HG03571 (cell line): ENCODE measurements around the gene ITPR2.
"Not testable (repeated sequence)": the region's sequence is repeated elsewhere in the genome, so short reads cannot be mapped to it uniquely, and the experiment has no call there.

Experiments
- ATAC-seq: cut with Tn5 transposase; IDR thresholded peaks from one replicate; pipeline ENCODE4 v1.9.1; 2021; ENCODE audit not compliant: unreplicated experiment

The ITPR2 gene

DNA sequence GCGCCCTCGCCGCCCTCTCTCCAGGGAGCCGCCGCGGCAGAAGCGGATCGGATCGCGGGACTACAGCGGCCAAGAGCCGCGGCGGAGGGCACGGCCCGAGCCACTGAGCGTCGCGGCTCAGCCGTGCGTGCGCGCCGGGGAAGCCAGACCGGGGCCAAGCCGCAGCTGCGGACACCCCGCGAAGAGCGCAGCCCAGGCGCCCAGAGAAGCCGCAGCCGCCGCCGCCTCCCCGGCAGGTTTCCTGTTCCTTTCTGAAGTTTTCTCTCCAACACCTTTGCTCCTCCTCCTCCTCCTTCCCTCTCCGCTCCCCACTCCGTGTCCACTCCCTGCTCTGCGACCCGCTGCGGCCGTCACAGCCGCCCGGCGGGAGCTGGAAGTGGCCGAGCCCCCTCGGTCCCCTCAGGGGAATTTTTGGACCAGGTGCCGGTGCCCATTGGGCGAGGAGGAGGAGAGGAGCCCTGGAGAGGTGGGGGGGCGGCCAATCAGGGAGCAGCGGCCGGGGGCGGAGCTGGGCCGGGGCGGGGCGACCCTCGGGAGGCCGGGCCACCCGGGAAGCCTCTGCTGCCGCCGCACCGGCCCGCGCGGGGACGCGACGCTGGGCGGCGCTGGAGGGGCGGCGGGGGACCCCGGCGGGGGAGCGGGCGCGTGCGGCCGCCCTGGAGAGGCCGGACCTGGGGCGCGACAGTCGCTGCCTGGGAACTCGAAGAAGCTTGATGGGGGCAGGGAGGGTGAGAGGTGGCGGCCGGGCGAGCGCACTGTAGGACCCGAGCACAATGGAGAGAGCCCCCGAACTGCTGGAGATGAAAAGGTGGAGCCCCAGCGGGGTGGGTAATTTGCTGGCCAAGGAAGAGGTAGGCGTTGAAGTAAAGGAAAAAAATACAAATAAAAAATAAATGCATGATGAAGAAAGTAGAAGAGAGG lies at the start of gene ITPR2:
Gene ITPR2 (minus strand): TSS at position 373 of the 921 bp plus-strand sequence. CDS start 413 bp downstream, outside the sequence.
- ATAC-seq: peak; percentile 69

DNA sequence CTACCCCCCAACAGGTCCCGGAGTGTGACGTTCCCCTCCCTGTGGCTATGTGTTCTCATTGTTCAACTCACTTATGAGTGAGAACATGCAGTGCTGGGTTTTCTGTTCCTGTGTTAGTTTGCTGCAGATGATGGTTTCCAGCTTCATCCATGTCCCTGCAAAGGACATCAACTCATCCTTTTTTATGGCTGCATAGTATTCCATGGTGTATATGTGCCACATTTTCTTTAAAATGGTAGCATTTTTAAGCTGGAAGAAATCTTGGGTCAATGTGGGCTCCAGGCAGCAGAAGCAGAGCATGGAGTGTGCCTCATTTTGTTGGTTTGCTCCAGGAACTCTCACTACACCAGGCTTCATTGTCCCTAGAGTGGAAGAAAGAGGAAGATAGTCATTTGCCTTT lies 47.6 kb upstream of the ITPR2 start:
- no peak for ATAC-seq

DNA sequence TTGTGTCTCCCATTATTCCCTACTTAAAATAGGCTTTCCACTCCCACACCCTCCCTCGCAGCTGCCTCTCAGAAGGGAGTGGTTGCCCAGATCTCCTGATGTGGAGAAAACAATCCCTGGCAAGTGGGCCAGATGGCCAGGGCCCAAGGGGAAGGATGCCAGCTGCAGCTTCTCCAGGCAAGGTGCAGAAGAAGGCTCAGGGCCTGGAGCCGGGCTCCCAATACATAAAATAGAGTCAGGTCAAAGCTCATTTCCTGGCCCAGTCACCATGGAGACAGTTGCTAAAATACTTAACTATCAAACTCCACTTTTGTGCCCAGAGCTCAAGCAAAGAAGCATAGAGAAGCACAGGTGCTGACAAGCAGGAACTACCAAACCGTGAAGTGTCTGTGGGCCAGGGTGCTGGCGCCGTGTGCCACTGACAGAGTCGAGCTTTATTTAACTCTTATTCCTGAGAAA lies 45.7 kb upstream of the ITPR2 start:
- ATAC-seq: no peak

- ATAC-seq: peak; percentile 47
These were observed 41.7 kb upstream of the ITPR2 start for GRCh38 chr12:26874501-26875296.

- ATAC-seq: no peak
These were observed 39.6 kb upstream of the ITPR2 start for GRCh38 chr12:26872625-26873024.

DNA sequence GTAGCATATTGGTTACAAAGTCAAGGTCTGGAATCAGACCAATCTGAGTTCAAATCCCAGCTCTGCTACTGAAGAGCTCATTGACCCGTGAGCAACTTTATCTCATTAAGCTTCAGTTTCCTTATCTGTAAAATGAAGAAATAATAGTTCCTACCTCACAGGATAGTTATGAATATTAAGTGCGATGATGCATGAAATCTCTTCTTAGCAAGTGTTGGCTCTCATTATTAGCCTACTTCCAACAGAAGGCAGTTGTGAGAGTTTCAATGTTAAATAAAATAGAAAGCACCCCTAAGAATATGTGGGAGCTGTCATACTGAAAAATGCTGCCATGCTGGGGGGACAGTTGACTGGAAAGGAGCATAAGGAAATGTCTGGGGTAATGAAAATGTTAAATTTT lies 39.0 kb upstream of the ITPR2 start:
- ATAC-seq: no peak

DNA sequence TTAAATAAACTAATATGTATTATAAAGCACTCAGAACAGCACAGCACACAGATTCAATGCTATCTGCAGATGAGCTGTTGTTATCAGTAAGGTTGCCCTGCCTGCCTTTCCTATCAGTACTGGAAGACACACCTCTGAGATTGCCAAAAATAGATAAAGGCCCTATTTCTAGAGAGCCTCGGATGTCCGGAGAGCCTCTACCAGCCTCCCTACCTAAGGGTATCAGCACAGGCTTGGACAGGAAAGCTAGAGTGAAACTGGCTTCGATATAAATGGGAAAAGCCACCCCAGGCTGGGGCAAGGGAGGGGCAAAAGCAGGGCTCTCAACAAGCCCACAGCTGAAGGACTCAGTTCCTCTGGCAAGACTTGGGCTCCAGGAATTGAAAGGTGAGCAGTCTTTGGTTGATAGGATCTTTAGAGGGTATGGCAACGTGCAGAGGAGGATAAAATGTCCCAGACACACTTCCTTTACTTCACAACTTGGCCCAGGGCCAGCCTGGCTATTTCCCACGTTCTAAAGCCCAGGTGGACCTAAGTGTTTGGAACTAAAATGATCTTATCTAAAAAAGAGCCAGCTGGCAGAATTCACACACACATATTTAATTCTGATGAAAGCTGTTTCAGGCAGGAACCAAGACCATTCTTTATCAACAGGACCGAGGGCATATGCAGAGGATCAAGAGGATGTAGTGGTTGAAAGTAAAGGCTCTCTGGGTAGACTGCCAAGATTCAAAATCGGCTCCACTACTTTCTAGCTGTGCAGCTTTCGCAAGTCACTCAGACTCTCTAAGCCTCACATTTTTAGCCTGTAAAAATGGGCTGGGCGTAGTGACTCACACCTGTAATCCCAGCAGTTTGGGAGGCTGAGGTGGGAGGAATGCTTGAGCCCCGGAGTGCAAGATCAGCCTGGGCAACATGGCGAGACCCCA lies 37.8 kb upstream of the ITPR2 start:
- no peak for ATAC-seq

DNA sequence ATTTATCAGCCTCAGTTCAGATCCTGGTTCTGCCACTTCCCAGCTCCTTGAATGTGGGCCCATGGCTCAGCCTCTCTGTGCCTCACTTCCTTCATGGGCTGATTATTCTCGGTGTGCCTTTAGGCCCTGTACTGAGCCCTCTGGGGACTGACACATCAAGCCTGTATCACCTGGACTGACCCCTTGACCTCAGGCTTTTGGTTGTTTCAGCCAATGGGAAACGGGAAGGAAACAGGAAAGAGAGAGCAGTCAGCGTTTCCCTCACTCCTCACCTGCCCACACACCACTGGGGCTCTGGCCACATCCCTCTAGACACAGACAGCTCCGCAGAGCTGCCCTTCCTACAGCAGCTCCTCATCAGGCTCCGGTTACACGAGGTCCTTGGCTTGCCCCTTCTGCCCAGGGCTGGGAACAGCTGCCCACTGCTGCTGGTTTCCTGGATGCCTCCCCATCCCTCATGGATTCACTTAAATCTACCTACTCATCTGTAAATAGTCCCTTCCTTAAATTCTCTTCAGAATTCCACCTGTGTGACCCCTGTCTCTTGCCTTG lies 37.0 kb upstream of the ITPR2 start:
- no peak for ATAC-seq

DNA sequence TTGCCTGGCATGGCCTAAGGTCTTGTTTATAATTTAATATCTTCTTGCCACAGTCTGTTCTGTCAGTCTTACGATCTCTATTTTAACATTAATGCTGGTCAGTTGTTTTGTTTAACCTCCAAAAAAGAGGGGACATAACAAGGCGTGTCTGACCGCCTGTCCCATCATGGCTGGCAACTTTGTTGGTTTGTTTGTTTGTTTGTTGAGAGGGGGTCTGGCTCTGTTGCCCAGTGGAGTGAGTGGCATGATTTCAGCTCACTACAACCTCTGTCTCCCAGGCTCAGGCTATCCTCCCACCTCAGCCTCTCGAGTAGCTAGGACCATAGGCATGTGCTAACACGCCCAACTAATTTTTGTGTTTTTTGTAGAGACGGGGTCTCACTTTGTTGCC lies 36.1 kb upstream of the ITPR2 start:
- no peak for ATAC-seq

DNA sequence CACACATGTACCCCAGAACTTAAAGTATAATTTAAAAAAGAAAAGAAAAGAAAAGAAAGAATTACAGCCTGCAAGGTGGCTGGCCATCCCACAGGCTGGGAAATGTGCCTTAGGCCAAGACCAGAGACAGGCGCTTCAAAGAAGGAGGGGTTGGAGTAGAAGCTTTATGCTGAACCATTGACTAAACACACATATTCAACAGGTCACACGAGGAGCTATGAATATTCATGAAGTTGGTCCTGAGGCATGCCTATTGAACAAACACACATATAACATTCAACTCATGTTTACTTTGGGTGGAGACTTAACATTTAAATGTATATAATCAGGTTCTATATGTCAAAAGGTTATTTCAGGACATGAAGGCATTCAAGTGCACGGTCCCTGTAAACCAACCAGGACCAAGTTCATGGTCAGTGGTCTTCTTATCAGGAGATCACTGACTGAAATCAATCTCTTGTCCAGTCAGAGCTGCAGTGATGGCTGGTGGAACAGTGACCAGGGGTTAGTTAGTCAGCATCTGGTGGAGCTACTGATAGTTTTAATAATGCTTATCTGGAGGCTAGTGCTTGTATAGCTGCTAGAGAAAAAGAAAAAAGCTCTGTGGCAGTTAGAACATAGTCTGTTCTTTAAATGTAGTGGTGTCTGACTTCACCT lies 35.6 kb upstream of the ITPR2 start:
- no peak for ATAC-seq

DNA sequence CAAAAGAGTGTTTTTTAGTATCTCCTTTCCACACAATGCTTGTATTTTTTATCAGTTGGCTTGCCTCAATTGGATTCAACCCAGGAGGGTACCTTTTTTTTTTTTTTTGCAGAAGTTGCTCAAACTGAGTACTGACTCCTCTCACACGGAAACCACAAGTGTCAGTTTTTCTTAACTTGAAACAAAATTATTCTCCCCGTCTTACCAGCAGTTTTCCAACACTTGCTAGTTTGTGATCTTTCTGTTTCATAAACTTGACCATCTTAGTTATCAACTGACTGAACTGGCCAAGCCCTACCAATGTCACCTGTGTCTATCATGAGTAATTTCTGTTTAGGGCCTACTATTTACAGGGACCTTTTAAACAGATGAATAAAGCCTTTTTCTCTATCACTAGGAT lies 34.1 kb upstream of the ITPR2 start:
- peak; percentile 52 for ATAC-seq

DNA sequence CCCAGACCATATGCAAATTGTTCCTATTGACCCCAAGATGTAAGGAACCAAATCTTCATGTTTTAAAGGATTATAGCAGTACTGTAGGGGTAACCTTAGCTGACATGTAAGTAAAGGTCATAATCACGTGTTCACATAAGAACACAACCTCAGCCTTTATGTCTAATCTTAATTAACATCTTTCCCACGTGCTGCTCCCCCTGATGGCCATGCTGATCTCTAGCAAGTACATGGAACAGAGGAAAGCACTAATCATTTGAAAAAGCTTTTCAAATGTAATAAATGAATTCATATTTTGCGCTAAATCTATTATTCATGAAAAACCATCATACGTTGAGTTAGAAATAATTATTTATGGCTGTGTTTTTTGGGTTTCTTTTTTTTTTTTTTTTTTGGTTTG lies 30.5 kb upstream of the ITPR2 start:
- no peak for ATAC-seq

GRCh38 chr12:26862787-26863186 lies 29.8 kb upstream of the ITPR2 start:
- not testable (repeated sequence) for ATAC-seq

GRCh38 chr12:26861690-26862089 lies 28.7 kb upstream of the ITPR2 start:
- ATAC-seq: no peak

DNA sequence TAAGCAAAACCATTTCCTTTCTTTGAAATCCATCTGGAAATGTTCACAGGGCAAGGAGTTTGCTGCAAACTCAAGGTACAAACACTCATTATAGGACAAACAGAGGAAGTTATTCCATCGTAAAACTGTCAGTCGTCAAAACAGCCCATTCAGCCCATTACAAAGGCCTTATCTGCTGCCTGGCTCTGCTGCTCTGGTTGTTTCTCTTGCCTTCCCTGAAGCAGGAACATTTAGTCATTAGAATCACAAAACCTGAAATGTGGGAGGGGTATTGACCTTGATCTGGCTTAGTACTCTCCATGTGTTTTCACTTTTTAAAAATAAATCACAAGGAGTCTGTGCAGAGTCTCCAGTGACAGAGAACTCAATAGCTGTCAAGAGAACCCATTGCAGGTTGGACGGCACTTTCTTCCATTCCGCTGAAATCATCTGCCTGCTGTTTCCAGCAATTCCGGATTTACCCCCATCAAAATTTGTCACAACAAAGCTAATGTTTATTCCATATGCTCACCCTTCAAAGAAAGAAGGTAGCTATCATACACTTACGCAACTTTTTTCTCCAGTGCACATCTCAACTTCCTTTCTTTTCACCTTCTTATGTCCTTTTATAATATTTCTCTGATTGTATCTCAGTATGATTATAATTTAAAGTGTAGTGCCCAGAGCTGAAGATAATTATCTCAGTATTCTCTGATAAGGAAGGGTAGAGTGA lies 24.6 kb upstream of the ITPR2 start:
- no peak for ATAC-seq

- no peak for ATAC-seq
These were observed 22.3 kb upstream of the ITPR2 start for GRCh38 chr12:26855337-26855736.

- ATAC-seq: peak; percentile 20
These were observed 21.0 kb upstream of the ITPR2 start for GRCh38 chr12:26854031-26854390.

DNA sequence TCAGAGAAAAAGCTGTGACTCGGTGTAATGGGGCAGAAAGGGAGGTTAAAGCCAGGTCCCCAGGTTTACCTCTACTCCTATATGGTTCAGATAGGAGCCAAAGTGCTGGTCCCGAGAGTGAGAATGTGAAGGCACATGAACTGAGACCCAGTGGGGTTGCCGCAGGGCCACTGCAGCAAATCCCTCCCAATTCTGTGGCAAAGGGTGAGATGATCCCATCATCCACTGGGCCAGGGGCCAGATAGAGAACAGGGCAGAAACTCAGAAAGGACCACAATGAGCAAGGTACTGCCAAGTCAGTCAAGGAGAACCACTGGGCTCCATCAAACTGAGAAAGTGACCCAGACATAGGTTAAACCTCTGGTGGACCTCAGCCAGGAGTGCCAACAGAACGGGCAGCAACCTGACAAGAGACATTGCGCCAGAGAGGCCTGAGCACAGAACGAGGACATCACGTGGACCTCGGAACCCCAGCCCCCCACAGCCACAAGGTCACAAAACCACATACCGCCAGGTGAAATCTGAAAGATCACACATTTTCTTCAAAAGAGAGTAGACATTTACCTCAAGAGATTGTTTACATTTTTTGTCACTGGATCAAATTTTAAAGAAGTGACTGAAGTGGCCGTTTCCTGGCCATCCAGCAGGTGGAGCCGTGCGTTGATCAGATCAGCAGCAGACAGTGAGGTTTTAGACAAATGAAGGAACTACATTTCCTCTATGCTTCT lies 20.5 kb upstream of the ITPR2 start:
- ATAC-seq: peak; percentile 71
